GOT3 (cell line): Measurements from ENCODE around the gene DMD.
"Not testable (repeated sequence)": the region's sequence is repeated elsewhere in the genome, so short reads cannot be mapped to it uniquely, and the experiment has no call there.

ENCODE experiments used
- DNase-seq: peaks from one replicate; lab custom pipeline; 2025; ENCODE audit warnings: mixed read lengths; lab: John Stamatoyannopoulos, UW

The DMD gene

DNA sequence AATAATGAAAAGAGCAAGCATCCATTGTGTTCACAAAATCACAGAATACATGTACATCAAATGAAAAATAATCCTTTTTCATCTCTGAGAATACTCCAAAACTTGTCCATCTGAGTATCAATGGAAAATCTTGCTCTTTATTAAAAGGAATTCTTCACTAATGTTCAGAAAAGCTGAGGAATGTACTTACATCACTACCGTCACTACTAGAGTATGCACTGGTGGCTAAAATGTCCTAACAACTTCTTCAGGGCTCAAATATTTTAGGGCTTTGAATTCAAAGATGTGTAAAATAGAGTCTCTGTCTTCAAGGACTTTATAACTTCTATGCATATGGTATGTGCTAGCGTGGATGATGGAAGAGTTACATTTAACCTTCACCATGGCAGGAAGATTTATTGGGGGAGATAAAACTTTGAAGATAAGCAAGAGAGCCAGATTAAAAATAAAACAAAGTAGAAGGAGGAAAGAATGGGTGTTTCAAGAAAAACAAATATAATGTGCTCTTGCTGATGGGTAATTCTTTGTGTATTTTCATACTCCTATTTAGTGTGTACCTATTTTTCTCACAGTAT is 55.1 kb downstream of the DMD start:
- no peak for DNase-seq

DNA sequence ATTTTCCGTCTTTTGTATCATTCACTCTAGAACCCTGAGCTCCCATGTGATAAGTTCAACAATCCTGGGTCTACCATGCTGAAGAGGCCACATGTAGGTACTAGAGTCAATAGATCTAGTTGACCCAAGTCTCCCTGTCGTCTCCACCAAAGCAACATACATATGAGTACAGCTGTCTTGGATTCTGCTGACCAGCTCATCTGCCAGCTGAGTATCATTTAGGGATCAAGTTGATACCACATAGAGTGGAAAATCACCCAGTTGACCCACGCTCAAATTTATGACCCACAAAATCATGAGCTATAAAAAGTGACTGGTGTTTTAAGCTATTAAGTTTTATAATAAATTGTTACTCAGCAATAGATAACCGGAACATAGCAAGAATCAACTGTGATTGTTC is 61.8 kb downstream of the DMD start:
- DNase-seq = no peak

DNA sequence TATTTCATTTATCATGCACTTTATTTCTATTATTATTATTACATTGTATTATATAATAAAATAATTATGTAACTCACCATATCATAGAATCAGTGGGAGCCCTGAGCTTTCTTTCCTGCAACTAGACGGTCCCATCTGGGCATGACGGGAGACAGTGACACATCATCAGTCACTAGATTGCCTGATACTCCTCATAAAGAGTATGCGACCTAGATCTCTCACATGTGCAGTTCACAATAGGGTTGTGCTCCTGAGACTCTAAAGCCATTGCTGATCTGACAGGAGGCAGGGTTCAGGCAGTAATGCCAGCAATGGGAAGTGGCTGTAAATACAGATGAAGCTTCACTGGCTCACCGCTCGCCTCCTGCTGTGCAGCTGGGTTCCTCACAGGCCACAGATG is 62.3 kb downstream of the DMD start:
- DNase-seq = no peak

DNA sequence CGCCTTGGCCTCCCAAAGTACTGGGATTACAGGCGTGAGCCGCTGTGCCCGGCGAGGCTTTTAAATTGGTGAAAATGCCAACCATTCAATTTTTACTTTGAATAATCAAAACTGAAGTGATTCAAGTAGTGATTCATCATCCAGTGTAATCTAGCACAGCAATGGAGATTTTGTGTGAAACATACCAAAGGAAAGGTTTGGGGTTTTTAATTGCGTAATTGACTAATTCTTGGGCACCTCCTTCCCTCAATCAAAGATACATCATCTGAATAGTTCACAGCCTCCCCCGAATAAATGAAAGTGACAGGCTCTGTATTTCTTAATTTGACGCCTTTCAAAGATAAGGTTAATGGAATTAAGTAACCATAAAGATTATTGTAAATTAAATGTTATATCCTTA is 69.0 kb downstream of the DMD start:
- DNase-seq = no peak

DNA sequence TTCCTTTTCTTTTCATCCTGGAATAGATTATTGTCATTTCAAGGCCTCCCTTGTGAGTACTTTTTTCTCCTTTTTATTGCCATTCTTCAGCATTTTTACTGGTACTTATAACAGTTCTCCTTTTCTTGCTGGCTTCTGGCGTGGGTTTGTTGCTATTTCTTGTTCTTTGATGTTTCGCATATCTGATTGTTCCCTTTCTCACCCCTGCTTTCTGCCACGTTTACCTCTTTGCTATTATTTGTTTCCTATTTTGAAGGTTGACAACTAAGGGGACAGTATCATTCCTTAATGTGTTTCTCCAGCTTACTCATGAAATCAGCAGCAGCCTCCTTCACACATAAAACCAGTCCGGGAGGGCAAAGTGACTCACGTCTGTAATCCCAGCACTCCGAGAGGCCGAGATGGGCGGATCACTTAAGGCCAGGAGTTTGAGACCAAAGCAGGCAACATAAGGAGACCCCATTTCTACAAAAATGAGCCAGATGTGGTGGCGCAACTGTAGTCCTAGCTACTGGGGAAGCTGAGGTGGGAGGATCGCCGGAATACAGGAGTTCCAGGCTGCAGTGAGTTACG is 72.6 kb downstream of the DMD start:
- DNase-seq = no peak

DNA sequence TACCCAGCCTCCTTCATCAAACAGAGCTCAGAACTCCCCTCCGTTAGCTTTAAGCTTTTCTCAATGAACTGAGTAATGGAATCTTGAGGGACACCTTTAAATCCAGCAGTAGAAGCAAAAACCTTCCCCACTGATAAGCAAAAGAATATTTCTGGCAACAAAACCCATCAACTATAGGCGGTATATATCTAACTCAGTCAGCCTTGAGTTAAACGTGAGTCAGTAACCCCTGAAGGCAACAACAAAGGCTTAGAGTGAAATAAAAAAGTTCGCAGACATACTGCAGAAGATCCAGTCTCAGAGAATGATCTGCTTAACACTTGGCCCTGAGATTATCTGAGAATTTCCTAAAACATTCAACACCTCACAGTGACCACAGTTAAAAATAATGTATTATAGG is 77.2 kb downstream of the DMD start:
- DNase-seq = no peak

DNA sequence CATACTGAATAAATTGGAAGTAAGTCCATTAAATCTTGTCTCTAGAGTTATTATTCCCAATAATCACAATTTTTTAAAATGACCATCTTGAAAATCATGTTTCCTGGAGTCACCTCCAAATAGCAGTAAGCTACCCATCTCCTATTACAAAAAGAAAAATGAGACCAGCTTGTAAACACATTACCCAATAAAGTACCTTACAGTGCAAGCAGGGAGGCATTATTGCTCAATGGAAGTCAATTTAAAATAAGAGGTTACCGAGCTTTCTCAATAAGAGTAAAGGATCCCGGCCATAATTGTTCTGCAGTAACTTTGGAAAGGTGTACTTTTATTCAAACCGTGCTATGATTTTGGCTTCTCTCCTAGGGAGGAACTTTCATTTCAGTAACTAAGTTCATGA is 78.0 kb downstream of the DMD start:
- DNase-seq = no peak

DNA sequence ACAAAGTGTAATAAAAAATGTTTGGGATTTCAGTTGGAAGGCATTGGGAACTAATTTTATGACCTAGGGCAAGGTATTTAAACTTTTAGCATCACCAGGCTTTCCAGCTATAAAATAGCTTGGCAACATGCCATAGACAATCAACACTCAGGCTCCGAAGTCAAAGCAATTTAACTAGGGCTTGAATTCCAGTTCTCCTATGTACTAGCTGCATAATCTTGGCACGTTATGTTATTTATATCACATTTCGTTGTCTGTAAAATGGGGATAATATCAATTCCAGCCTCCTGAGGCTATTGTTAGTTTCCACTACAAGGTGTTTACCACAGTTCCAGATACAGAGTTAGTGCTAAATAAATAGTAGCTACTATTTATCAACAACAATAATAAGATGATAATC is 78.8 kb downstream of the DMD start:
- no peak for DNase-seq

DNA sequence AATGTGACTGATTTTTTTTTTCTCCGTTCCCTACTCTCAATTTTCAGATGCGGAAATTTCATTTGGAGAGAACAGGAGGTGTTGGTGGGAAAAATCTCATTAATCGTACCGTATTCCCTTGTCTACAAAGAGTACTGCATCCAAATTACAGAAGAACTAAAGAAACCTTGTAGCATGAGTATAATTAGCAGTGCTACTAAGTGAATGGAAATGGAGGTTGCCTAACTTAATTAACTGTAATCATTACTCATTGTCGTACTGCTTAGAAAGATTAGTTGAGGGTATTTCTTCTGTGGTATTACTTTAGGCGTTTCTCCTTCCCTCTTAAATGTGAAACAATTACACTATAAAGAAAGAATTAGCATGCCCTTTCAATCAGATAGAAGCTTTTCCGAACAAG is 81.7 kb downstream of the DMD start:
- no peak for DNase-seq

DNA sequence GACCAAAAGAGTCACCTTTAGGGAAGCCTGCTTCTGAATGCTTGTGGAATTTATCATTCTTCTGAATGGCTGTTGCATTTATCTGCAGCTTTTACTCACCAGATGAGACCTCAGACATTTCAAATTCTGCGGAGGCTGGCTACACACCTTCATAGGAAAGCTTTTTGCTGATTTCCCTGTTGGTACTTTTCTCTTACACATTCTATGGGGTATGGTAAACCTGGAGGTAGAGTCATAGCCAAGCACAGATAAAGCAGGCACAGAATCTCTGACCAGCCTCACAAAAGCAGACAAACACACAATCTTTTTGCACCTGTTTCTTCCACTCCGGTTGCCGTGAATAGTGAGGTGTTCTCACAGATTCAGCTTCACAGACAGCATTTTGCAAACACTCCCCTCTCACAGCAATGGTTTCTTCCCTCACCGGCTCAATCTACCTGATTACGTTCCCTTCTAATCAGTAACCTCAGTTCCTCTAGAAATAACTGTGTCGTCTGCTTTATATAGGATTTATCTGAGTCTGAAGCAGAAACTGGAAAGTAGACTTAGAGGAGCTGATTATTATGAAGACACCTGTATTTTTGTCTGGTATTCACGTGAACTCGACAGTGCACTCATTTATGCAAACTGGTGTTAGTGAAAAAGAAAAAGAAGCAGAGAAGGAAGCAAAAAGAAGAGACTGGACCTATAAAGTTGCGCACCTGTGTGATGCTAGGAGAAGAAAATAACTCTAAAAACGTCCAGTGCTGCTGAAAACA is 83.1 kb downstream of the DMD start:
- DNase-seq = no peak

DNA sequence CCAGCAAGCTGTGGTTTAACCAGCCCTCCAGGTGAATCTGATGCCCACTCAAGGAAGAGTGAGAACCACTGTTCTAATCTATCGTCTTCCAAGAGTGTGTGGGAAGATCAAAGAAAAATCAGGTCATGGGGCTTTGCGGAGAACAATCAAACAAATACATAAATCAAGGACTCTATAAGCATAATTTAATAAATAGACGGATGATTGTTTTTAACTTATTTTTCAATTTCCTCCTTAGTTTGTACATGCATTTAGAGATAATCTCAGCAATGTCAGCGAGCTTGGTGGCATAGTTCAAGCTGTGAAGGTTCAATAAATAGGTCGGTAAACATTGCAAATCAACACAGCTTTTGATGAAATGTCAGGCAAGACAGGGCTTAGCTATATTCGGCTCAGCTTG is 84.9 kb downstream of the DMD start:
- DNase-seq = no peak

DNA sequence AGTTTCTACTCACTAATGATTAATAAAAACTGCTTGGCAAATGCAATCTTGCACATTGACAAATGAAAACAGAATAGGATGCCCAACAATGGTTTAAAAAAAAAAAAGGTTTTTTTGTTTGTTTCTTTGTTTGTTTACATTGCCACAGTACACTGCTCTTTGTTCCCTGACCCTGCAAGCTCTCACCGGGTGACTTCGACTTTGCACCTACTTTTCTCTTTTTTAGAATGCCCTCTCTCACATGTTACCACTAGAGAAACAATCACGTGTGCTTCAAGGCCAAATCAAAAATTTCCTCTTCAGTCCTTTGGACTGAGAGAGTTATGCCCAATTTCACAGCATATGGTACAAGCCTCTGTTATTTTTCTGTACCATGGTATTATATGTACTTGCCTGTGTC is 101.5 kb downstream of the DMD start:
- no peak for DNase-seq

DNA sequence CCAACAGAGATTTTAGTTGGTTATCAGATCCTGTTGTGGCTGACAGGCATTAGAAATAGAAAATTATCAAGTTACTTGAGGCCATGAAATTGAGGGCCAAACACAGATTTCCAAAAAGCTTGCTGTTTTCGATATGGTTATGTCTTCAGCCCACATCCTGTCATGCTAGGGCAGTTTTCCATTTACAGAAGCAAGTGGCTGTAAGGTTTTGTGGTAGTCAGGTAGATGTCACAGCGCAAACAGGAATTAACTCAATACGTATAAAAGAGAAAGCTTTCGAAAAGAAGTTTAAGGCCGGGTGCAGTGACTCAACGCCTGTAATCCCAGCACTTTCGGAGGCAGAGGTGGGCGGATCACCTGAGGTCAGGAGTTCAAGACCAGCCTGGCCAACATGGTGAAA is 104.6 kb downstream of the DMD start:
- no peak for DNase-seq

DNA sequence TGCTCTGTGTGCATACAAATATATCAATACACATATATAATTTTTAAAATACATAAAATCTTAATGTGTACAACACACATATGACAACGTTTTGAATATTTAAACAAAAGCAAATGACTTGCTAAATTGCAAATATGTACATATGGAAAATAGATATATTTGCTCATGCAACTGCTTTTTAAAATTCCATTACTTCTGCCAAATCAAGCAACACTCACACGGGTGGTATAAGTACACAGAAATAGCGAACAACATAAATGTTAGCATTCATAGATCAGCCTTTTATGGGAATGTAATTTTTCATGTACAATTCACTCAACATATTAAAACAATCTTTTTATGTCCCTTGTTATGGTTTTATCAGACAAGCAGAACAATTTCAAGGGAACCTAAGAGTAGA is 116.3 kb downstream of the DMD start:
- DNase-seq = no peak

DNA sequence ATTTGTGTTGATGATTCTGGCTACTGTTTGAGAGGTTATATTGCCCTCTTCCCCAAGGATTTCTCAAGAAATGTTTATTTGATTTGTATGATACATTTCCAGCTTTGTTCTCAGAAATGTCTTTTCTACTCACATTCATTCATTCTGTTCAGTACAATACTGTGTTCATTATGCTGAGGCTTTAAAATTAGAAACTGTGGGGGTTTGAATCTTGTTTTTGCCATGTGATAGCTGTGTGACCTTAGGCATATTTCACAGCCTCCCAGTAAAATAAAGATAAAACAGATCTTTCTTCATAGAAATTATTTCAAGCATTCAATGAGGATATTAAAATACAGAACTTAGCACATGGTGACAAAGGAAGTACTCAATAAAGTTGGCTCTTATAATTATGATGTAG is 123.9 kb downstream of the DMD start:
- no peak for DNase-seq

DNA sequence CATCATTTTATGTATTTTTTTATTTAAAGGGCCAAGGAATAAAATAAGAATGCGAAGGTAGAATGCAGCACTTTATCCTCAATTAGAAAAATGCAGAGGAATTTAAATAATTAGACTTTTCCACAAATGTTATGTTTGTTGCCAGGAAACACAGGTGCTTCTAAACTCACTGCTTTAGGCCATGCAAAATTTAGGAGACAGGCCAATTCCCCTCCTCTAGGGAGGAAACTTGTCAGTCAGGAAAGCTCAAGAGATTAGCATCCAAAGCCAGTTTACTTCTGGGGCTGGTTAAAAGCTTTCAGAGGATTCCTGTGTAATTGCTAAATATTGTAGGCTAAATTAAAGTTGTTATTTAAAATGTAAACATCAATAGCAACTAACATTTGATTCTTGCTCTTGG is 124.5 kb downstream of the DMD start:
- no peak for DNase-seq

DNA sequence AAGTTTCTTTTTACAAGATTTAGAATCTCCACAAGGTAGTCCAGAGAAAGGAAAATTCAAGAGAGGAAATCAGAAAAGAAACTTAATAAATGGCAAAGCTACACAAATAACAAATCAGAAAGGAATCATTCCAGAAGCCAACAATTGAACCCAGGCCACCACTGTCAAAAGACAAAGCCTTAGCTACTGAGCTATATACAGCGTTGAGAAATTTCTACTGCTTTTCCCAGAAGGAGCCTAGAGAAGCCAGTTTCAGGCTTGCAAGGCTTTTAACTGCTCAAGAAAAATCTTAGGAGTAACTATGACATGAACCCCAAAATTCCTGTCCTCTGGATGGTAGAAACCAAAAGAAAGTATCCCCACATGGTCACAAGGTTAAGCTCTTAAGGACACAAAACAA is 129.0 kb downstream of the DMD start:
- DNase-seq = no peak

DNA sequence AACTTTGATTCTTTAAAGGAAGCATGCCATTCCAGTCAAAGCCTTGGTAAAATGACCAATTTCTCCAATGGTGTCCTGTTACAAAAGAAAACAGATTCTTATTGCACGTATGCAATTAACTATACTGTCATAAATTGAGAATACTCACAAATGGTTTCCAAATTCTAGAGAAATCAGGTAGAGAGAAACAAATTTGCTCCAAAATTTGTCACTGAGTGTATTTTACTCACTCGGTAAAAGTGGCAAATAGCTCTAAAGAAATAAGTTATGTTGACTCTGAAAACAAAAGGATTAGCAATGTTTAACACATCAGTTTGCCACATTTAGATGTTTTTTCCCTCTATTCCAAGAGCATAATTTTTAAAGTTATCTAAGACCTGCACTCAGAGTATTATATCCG is 133.1 kb downstream of the DMD start:
- no peak for DNase-seq

DNA sequence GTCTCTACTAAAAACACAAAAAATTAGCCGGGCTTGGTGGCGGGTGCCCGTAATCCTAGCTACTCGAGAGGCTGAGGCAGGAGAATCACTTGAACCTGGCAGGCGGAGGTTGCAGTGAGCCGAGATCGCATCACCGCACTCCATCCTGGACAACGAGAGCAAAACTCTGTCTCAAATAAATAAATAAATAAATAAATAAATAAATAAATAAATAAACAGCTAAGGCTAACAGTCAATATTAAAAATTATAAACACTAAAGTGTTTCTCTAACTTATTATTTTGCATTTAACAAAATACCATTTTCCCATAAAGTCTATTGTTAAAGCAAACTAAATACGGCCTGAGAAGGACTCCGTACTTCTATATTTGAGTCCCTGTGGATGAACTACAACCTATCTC is 137.7 kb downstream of the DMD start:
- not testable (repeated sequence) for DNase-seq

DNA sequence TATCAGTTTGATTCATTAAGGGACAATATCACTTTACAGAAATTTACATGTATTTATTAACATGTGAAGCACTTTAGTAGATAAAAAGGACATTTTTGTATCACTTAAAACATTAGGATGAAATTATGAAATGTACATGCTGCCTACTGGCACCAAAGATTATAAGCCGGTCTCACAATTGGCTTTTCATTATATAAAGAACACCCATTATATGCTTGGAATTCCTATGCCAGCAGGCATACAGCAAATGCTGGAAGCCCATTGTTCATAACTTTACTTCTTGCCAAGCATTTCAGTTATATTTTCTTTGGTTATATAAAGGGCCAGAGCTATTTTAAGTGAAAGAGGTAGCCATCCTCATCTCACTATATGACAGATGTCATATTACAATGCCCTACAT is 145.9 kb downstream of the DMD start:
- no peak for DNase-seq

DNA sequence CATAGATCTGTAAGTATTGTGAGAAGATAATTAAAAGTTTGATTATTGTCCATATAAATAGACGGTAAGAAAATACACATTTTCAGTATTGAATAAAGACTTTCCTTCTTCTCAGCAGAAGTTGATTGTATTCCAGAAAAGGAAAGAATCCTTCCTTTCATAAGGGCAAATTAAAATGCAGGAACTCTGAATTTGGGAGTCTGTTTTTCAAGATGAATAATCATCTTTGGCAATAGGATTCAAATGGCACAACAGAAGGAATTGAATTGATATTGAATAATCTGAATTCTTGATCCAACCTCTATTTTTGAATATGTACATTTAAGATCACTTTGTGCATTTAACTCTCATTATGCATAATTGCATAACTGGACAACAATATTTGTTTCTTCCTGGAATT is 149.3 kb downstream of the DMD start:
- DNase-seq = no peak

DNA sequence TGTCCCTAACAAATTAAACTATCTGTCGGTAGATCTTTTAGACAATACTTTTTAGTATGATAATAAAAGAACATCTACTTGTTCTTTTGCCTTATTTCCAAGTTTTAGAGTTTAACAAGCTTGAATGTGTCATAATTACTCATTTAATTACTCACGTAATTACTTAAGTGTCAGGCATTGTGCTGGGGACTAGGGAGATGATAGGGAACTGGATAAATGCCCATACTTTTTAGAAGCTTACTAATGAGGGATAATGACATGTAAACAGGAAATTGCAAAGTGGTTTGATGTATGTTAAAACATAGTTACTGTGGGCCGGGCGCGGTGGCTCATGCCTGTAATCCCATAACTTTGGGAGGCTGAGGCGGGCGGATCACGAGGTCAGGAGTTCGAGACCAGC is 158.3 kb downstream of the DMD start:
- DNase-seq = no peak

DNA sequence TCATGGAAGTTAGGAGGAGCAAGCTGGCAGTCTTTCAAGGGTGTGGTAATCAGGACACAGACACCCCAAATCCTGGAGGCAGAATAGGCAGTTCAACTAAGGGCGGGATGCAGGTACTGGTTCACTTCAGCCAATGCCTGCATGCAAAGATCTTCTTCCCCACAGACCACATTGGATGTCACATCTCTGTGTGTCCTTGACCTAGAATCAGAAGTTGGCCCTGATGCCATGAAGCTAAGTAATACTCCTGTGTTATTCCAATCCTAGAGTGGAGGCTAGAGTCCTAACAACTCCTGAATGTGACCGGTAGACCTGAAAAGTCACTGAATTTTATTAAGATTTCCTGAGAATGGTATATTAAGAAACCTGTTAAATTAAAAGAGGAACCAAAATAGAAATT is 165.5 kb downstream of the DMD start:
- DNase-seq = no peak

DNA sequence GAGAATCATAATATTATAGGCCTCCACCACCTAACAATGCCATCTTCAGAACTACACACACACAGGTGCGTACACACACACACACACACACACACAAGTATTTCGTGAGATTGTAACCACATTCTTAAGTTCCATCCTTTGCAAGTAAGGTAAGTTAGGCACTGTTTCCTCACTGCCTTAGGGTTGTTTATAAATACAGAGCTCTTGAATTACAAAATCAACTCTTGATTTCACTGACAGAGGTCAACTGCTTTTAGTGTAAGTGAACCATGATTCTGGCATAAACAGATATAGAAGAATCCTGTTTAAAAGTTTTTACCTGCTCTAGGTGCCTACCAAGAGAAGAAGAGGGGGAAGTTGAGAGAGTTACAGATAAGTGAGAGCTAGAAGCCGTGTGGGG is 166.1 kb downstream of the DMD start:
- DNase-seq = no peak
